Tibial artery (tissue), 4 donors: ENCODE measurements around the gene ANKRD39.

ENCODE experiments used
- DNase-seq, 2 donors: peaks; one replicate each; pipeline ENCODE4 v3.0.0-alpha.2; 2019
- H3K27ac ChIP-seq, 2 donors: fragments of 200-600 bp; sonication (generic) in 1 of 2; 1 replicate in 1 of 2; 2 replicates in 1 of 2; pipeline ENCODE4 v1.5.1; 2018 to 2019; ENCODE audit warnings: mild to moderate bottlenecking in 1 of 2
- H3K27me3 ChIP-seq, 2 donors: fragments of 200-600 bp; sonication (generic) in 1 of 2; one replicate each; pipeline versions ENCODE4 v1.5.1 to v1.6.0; 2016 to 2019
- H3K36me3 ChIP-seq, 3 donors: fragments of 200-600 bp; sonication (generic) in 2 of 3; one replicate each; pipeline ENCODE4 v1.5.1; 2016 to 2019; ENCODE audit warnings: mild to moderate bottlenecking in 2 of 3
- H3K4me1 ChIP-seq, 4 donors: fragments of 200-600 bp; sonication (generic) in 2 of 4; 1 replicate in 3 of 4; 2 replicates in 1 of 4; pipeline ENCODE4 v1.5.1; 2016 to 2019
- H3K4me3 ChIP-seq, 2 donors: fragments of 200-600 bp; sonication (generic) in 1 of 2; 1 replicate in 1 of 2; 2 replicates in 1 of 2; pipeline ENCODE4 v1.5.1; 2018 to 2019; ENCODE audit warnings: mild to moderate bottlenecking in 2 of 2
- H3K9me3 ChIP-seq, 3 donors: fragments of 200-600 bp; sonication (generic) in 1 of 3; one replicate each; pipeline ENCODE4 v1.5.1; 2016 to 2019
- intact Hi-C: fragments of 100-400 bp; cut with DNase I; formaldehyde crosslinking; loops from one replicate; pipeline ENCODE4 v1.15.0; 2023; ENCODE audit warnings: low total_unique reads
- TF ChIP-seq, protein P1 (sequence below), 2 experiments: fragments of 200-600 bp in 1 of 2; fragments of 450-650 bp in 1 of 2; IDR thresholded peaks; one replicate each; pipeline ENCODE4 v1.5.1; 2017 to 2019; ENCODE audit warnings: antibody characterized with exemption in 2 of 2, mild to moderate bottlenecking in 1 of 2, moderate library complexity in 1 of 2

ANKRD39 gene

DNA sequence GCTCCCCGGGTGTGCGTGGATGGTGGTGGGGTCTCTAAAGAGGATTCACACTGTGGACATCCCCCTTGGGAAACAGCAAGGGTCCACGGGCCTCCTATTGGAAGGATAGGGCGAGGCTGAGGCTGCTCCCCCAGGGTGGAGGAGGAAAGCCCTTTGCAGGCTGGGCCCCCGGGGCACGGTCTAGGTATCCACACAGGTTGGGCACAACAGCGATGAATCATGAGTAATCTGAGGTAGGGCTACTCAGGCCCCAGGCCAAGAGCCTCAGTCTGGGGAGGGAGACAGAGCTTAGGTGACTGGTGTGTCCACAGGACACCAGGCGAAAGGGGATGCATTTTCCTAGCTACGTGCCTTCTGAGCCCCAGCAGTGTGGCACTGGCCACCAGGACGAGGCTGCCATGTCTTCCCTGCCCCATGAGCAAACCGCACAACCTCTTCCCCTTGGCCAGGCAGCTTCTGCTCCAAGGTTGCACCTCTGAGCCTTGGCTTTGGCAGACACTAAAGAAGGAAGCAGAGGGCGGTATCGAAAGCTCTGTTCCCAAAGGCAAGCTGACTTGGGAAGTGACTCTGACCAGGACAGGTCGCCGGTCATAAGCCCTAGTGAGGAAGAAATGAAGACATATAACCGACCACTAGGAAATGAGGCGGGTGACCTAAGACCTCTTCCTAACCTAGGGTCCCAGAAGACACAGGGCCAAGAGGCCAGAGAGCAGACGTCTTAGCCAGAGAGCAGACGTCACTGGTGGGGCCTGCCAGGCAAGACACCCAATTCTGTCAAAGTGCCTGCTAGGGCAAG is 26.7 kb upstream of the ANKRD39 start:
- Histone ChIP-seq H3K27ac (no peak overlapping the region), H3K4me3 (no peak overlapping the region), H3K36me3 (no peaks in the 10 kb centered on the region), H3K9me3 (no peaks in the 10 kb centered on the region), H3K27me3 (no peaks in the 10 kb centered on the region), H3K4me1 (peaks cover 4 to 32% (median 23%) of the 10 kb centered on the region in 4 donors)
- TF ChIP-seq, protein P1, sequence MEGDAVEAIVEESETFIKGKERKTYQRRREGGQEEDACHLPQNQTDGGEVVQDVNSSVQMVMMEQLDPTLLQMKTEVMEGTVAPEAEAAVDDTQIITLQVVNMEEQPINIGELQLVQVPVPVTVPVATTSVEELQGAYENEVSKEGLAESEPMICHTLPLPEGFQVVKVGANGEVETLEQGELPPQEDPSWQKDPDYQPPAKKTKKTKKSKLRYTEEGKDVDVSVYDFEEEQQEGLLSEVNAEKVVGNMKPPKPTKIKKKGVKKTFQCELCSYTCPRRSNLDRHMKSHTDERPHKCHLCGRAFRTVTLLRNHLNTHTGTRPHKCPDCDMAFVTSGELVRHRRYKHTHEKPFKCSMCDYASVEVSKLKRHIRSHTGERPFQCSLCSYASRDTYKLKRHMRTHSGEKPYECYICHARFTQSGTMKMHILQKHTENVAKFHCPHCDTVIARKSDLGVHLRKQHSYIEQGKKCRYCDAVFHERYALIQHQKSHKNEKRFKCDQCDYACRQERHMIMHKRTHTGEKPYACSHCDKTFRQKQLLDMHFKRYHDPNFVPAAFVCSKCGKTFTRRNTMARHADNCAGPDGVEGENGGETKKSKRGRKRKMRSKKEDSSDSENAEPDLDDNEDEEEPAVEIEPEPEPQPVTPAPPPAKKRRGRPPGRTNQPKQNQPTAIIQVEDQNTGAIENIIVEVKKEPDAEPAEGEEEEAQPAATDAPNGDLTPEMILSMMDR (IDR thresholded peaks at IDR 0.05) = no peak
- DNase-seq = no peak
- intact Hi-C loops = no loop called here

GRCh38 chr2:96883306-96883705 is 25.5 kb upstream of the ANKRD39 start:
- peaks cover 0 to 24% (median 14%) of the 10 kb centered on the region in 4 donors for H3K4me1 ChIP-seq
- no peak overlapping the region for H3K27ac ChIP-seq
- H3K27me3 ChIP-seq = no peaks in the 10 kb centered on the region
- no peaks in the 10 kb centered on the region for H3K36me3 ChIP-seq
- TF ChIP-seq, protein P1 (IDR thresholded peaks at IDR 0.05) = no peak
- intact Hi-C loops = no loop called here
- H3K4me3 ChIP-seq = no peak overlapping the region
- DNase-seq = no peak
- H3K9me3 ChIP-seq = no peaks in the 10 kb centered on the region

- TF ChIP-seq, protein P1 (IDR thresholded peaks at IDR 0.05) = no peak
- H3K27ac ChIP-seq = no peak overlapping the region
These were observed 25.1 kb upstream of the ANKRD39 start for GRCh38 chr2:96882906-96883305.

GRCh38 chr2:96882230-96882629 is 24.4 kb upstream of the ANKRD39 start:
- H3K4me3 ChIP-seq = no peak overlapping the region
- TF ChIP-seq, protein P1 (IDR thresholded peaks at IDR 0.05) = no peak
- no peaks in the 10 kb centered on the region for H3K27me3 ChIP-seq
- H3K9me3 ChIP-seq = no peaks in the 10 kb centered on the region
- intact Hi-C loops = no loop called here
- no peaks in the 10 kb centered on the region for H3K36me3 ChIP-seq
- H3K4me1 ChIP-seq = peaks cover 0 to 13% (median 3%) of the 10 kb centered on the region in 4 donors
- H3K27ac ChIP-seq = no peak overlapping the region
- DNase-seq = no peak

More at GRCh38 chr2:96882906-96883305, 25.1 kb upstream of the ANKRD39 start:
- H3K4me1 ChIP-seq = peaks cover 0 to 20% (median 10%) of the 10 kb centered on the region in 4 donors
- no peaks in the 10 kb centered on the region for H3K36me3 ChIP-seq
- H3K27me3 ChIP-seq = no peaks in the 10 kb centered on the region
- DNase-seq = no peak
- no peak overlapping the region for H3K4me3 ChIP-seq
- H3K9me3 ChIP-seq = no peaks in the 10 kb centered on the region
- intact Hi-C loops = no loop called here

GRCh38 chr2:96881349-96882195 is 23.8 kb upstream of the ANKRD39 start:
- H3K36me3 ChIP-seq = no peaks in the 10 kb centered on the region
- no peak overlapping the region for H3K4me3 ChIP-seq
- no peak for DNase-seq
- H3K27me3 ChIP-seq = no peaks in the 10 kb centered on the region
- no peaks in the 10 kb centered on the region for H3K9me3 ChIP-seq
- H3K27ac ChIP-seq = no peak overlapping the region
- TF ChIP-seq, protein P1 (IDR thresholded peaks at IDR 0.05) = no peak
- intact Hi-C loops = no loop called here
- peaks cover 0 to 7% (median 0%) of the 10 kb centered on the region in 4 donors for H3K4me1 ChIP-seq
